ENCODE measurements around the gene GSTP1. TPM values are rescaled to one million over a fixed set of nuclear protein-coding genes. Genes with fewer than 3 reads are reported as not detected.
A peak's percentile ranks its signal among the peaks of the same experiment; 100 is the strongest.
"Not testable (repeated sequence)": the region's sequence is repeated elsewhere in the genome, so short reads cannot be mapped to it uniquely, and the experiment has no call there.

GSTP1 gene
- total RNA-seq, 6 donors from 2014 or later: 600 to 1,952 (median 1,144) TPM

GRCh38 chr11:67622905-67623304 lies 39.3 kb downstream of the GSTP1 start:
- not testable (repeated sequence) for H3K27ac ChIP-seq; H3K36me3 ChIP-seq; ATAC-seq (ENCODE audit: low FRiP score in 2 of 2); H3K27me3 ChIP-seq; H3K4me3 ChIP-seq; DNase-seq; H3K4me1 ChIP-seq; H3K9me3 ChIP-seq
- WGBS, 2 donors: 67 to 87% methylated on average over 4 to 7 of the region's 7 CpGs

- H3K36me3 ChIP-seq; H3K27ac ChIP-seq; H3K4me1 ChIP-seq; H3K27me3 ChIP-seq; H3K9me3 ChIP-seq; H3K4me3 ChIP-seq; DNase-seq; ATAC-seq (ENCODE audit: low FRiP score in 2 of 2): not testable (repeated sequence)
- WGBS, 2 donors: 95 to 100% methylated on average over 1 of the region's 1 CpG
Observed at GRCh38 chr11:67623795-67624194, 40.2 kb downstream of the GSTP1 start.

- not testable (repeated sequence) for H3K27ac ChIP-seq; H3K36me3 ChIP-seq; H3K9me3 ChIP-seq; ATAC-seq (ENCODE audit: low FRiP score in 2 of 2); DNase-seq; H3K27me3 ChIP-seq; H3K4me3 ChIP-seq
- peaks cover 8 to 20% (median 17%) of the 10 kb centered on the region in 4 donors for H3K4me1 ChIP-seq
- 92% methylated on average over 8 to 10 of the region's 10 CpGs for WGBS, 2 donors
Observed at GRCh38 chr11:67626131-67626833, 42.7 kb downstream of the GSTP1 start.

- H3K27me3 ChIP-seq: no peaks in the 10 kb centered on the region
- WGBS, 2 donors: 93 to 96% methylated on average over 5 to 10 of the region's 10 CpGs
- TF ChIP-seq EP300 (IDR thresholded peaks at IDR 0.05) (no peak), CTCF (IDR thresholded peaks at IDR 0.05) (no peak), POLR2A (IDR thresholded peaks at IDR 0.05) (no peak), POLR2AphosphoS5 (IDR thresholded peaks at IDR 0.05) (no peak)
- peaks cover 8 to 21% (median 17%) of the 10 kb centered on the region in 4 donors for H3K4me1 ChIP-seq
- DNase-seq (peak in 1 of 2 donors; percentile 12), ATAC-seq (ENCODE audit: low FRiP score in 2 of 2) (no peak)
- no peak overlapping the region for H3K4me3 ChIP-seq
- no peak overlapping the region for H3K27ac ChIP-seq
- H3K9me3 ChIP-seq: no peaks in the 10 kb centered on the region
- H3K36me3 ChIP-seq: no peaks in the 10 kb centered on the region
Observed at GRCh38 chr11:67626970-67627369, 43.4 kb downstream of the GSTP1 start.

GRCh38 chr11:67627441-67627811 lies 43.8 kb downstream of the GSTP1 start:
- Histone ChIP-seq H3K9me3 (no peaks in the 10 kb centered on the region), H3K4me3 (no peak overlapping the region), H3K36me3 (no peaks in the 10 kb centered on the region), H3K27ac (no peak overlapping the region), H3K27me3 (no peaks in the 10 kb centered on the region), H3K4me1 (peaks cover 8 to 21% (median 17%) of the 10 kb centered on the region in 4 donors)
- WGBS, 2 donors: 87 to 91% methylated on average over 3 to 6 of the region's 6 CpGs
- DNase-seq: peak in 1 of 2 donors; percentile 17
- TF ChIP-seq EP300 (IDR thresholded peaks at IDR 0.05): no peak
- TF ChIP-seq POLR2AphosphoS5 (IDR thresholded peaks at IDR 0.05): no peak
- TF ChIP-seq CTCF (IDR thresholded peaks at IDR 0.05): no peak
- no peak for TF ChIP-seq POLR2A (IDR thresholded peaks at IDR 0.05)
- ATAC-seq (ENCODE audit: low FRiP score in 2 of 2): no peak

- TF ChIP-seq POLR2AphosphoS5 (IDR thresholded peaks at IDR 0.05) (no peak), POLR2A (IDR thresholded peaks at IDR 0.05) (no peak), EP300 (IDR thresholded peaks at IDR 0.05) (no peak)
- Histone ChIP-seq H3K4me1 (peaks cover 8 to 21% (median 17%) of the 10 kb centered on the region in 4 donors), H3K4me3 (no peak overlapping the region), H3K27me3 (no peaks in the 10 kb centered on the region), H3K36me3 (no peaks in the 10 kb centered on the region), H3K27ac (no peak overlapping the region), H3K9me3 (no peaks in the 10 kb centered on the region)
- no peak for ATAC-seq (ENCODE audit: low FRiP score in 2 of 2)
- peak; percentile 16 to 57 for DNase-seq
- 86 to 91% methylated on average over 12 to 15 of the region's 15 CpGs for WGBS, 2 donors
Observed at GRCh38 chr11:67627812-67628624, 44.4 kb downstream of the GSTP1 start.

Measured in upper lobe of left lung (tissue), 6 donors.